HG02981 (cell line): ENCODE results near the gene ICAM1.
A peak's percentile ranks its signal among the peaks of the same experiment; 100 is the strongest.
"Not testable (repeated sequence)": the region's sequence is repeated elsewhere in the genome, so short reads cannot be mapped to it uniquely, and the experiment has no call there.

Experiments used
- ATAC-seq: cut with Tn5 transposase; IDR thresholded peaks from one replicate; pipeline ENCODE4 v1.9.1; 2021; ENCODE audit warnings: mild to moderate bottlenecking, moderate library complexity; ENCODE audit not compliant: unreplicated experiment

Gene ICAM1, protein sequence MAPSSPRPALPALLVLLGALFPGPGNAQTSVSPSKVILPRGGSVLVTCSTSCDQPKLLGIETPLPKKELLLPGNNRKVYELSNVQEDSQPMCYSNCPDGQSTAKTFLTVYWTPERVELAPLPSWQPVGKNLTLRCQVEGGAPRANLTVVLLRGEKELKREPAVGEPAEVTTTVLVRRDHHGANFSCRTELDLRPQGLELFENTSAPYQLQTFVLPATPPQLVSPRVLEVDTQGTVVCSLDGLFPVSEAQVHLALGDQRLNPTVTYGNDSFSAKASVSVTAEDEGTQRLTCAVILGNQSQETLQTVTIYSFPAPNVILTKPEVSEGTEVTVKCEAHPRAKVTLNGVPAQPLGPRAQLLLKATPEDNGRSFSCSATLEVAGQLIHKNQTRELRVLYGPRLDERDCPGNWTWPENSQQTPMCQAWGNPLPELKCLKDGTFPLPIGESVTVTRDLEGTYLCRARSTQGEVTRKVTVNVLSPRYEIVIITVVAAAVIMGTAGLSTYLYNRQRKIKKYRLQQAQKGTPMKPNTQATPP

GRCh38 chr19:10270616-10271394, at the start of gene ICAM1:
Gene ICAM1 (plus strand): TSS chr19:10271120. CDS start chr19:10271160, 40 bp downstream.
- peak; percentile 48 for ATAC-seq

- no peak for ATAC-seq
Measured at GRCh38 chr19:10222201-10222890, 48.6 kb upstream of the ICAM1 start.

DNA sequence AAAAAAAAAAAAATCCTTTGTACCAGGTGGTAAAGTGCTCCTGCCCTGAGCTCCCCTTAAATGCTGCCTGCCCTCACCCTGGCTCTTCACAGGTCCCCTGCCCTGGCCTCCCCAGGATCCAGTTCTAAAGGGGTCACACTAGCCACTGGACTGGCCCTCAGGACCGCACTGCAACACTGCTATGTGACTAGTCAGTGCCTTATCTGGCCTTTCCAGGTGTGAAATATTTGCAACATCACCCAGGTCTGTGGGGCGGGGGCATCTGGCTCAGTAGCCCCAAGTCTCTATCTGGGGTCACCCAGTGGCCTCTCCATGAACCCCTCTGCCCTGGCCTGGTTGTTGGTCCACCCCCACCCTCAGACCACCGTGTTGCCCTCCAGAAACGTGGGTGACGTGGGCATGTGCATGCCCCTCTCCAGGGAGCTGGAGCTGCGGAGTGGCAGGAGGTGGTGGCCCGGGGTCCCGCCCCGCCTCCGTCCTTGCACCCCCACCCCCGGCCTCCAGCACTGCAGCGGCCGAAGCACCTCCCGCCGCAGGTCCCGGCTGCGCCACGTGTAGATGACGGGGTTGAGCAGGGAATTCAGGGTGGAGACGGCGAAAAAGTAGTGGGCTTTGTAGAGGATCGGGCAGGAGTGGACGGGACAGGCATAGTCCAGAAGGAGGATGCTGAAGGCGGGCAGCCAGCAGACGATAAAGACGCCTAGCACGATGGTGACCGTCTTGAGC, 47.3 kb upstream of the ICAM1 start:
- no peak for ATAC-seq

GRCh38 chr19:10224337-10224736, 46.6 kb upstream of the ICAM1 start:
- ATAC-seq: no peak

GRCh38 chr19:10226021-10226375, 44.9 kb upstream of the ICAM1 start:
- ATAC-seq: no peak

DNA sequence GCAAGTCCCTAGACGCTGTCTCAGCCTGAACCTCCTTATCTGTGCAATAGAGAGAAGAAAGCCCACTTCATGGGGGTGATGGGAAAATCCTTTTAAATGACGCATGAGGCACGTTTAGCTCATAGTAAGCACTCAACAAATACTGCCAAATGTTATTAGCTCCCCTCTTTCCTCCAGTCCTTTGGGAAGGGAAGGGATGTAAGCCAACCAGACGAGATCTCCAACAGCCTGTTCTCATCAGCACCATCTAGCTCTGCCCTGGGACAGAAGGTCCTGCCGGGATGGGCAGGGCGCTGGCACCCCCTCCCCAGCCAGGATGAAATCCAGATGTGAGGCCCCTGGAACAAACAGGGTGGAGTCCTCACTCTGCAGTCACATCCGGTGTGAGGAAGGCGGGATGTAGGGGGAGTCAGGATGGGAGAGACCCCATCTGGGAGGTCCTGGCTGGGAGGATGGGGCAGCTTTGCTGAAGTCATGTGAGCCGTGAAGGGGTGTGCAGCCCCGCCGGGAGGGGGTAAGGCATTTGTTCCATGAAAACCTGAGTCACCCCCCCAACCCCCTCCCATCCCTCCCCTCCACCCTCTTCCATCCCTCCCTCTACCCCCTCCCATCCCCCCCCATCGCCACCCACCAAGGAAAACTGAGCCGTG, 44.4 kb upstream of the ICAM1 start:
- no peak for ATAC-seq

DNA sequence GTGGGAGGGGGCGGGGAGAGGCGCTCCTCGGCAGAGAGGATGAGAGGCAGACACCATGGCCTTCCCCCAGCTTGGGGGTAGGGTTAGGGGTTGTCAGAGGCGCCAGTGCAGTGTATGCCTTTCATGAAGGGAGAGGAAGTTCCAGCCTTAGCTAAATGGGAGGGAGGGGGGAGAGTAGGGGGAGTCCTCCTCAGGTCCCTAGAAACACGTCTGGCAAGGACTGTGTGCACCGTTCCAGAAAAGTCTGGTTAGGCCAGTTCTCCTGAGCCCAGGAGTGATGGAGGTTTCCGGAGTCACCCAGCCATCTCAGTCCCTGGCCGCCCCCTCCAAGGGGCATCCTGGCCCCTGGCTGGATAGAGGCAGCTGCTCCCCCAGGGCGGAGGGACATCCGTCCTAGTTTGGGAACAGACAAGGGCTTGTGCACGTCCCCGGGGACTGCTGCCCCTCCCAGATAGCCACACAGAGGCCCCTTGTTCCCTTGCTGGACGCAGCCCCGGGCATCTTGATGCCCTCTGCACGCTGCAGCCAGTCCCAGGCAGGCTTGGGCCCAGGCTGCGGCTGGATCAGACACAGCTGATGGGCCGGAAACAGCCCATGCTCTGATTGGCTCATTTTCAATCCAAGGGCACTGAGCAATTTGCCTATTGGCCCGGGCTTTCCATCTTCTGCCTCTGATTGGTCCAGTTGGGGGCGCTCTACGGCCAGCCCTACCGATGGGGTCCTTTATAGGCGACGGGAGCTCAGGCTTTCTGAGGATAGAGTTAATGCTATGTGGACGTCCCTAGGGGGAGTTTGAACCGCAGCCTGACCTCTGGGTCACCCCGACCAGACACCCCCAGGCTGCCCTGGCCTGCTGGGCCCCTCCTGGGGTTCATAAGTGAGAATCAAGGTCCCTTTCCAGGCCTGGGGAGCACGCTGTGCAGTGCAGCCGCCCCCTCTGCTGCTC, 43.6 kb upstream of the ICAM1 start:
- no peak for ATAC-seq

DNA sequence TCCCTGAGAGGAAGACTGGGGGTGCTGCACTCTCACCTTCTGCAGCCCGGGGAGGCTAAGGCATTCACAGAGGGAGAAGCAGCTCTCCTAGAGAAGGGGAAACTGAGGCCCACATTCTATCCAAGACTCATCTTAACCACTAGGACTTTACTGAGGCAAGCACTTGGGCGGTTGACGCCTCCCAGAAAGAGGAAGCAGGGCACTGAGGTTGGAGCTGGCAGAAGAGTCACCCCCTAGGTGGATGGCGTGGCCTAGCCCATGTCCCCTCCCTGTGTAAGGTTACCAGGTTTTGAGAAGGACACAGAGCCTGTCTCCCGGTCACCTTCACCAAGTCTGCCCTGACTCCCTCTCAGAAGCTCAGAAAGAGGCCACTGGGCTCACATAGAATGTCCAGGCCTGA, 42.5 kb upstream of the ICAM1 start:
- no peak for ATAC-seq

DNA sequence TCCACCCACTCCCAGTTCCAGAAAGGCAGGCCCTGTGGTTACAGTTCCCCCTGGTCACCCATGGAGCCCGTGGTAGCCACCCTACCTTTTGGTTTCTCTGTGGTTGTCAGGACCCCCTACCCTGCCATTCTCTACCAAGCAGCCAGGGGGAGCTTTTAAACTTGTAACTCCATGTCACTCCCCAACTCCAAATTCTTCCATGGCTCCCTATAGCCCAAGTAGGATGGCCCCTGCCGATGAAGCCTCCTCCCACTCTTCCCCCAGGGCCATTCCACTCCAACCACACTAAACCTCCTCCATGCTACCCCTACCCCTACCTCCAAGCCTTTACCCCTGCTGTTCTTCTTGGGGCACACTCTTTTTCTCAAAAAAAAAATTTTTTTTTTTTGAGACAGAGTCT, 42.0 kb upstream of the ICAM1 start:
- ATAC-seq: no peak

GRCh38 chr19:10230173-10230860, 40.6 kb upstream of the ICAM1 start:
- no peak for ATAC-seq

DNA sequence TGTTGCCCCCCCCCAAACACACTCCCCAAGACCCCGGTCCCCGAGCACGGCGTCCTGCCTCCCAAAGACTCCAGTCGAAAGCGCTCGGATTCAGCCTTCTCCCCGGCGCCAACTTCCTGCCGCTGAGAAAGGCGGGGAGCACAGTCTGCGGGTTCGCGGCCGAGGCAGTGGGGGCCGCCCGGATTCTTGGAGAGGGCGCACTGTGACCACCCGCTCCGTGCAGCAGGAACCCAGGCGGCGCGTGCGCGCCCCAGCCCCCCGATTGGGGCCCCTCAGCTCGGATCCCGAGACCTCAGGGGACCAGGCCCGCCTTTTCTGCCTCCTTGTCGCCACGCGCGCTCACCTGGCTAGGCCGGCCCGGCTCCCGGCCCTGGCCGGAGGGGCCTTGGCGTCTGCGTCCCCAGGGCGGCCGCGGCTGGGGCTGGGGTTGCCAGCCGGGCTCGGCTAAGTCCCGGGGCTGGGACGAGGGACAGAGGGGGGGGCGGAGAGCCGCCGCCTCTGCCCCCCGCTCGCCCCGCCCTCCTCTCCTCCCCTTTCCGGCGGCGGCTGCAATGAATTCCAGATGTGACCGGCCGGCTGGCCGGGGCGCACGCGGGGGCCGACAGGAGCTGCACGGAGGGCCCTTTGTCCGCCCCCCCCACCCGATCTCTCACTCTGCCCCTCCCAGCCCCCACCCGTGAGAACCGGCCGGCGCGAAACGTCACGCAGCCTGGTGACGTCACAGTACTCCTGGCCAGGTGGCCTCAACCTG, 39.9 kb upstream of the ICAM1 start, which contains the start of gene S1PR2:
Gene S1PR2, minus strand, starts transcription at position 471 of the 751 bp plus-strand sequence. CDS start 6,426 bp downstream, outside the sequence.
- ATAC-seq: no peak

DNA sequence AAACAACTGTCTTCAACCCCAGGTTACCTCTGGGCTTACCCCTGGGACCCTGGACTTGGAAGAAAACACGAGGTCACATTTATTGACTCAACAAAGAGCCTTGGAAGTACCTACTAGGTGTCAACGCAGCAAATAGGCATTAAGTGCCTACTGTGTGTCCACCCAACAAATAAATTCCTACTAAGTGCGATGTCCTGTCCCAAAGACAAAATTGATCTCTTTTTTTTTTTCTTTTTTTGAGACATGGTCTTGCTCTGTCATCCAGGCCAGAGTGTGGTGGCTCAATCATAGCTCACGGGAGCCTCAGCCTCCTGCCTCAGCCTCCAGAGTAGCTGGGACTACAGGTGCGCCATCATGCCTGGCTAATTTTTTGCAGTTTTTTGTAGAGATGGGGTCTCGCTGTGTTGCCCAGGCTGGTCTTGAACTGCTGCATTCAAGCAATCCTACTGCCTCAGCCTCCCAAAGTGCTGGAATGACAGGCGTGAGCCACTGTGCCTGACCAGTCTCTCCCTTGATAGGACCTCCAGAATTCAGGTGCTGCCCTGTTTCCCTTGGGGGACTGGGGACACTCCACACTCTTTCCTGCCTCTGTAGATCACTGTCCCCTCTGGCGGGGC, 39.2 kb upstream of the ICAM1 start:
- ATAC-seq: no peak

DNA sequence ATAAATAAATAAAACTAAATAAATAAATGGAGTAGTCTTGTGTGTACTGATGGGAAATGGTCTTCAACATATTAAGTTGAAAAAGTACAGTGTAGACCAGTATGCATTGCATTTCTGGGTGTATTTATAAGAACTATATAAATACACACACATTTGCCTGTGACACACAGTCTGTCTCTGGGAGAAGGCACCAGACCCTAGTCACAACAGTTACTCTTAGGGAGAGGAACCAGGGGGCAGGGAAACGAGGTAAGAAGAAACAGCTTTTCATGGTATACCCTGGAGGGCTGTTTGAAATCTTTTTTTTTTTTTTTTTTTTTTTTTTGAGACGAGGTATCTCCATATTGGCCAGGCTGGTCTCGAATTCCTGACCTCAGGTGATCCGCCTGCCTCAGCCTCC, 37.0 kb upstream of the ICAM1 start:
- no peak for ATAC-seq

- ATAC-seq: no peak
Measured at GRCh38 chr19:10235003-10235402, 35.9 kb upstream of the ICAM1 start.

GRCh38 chr19:10235409-10235808, 35.5 kb upstream of the ICAM1 start:
- not testable (repeated sequence) for ATAC-seq

DNA sequence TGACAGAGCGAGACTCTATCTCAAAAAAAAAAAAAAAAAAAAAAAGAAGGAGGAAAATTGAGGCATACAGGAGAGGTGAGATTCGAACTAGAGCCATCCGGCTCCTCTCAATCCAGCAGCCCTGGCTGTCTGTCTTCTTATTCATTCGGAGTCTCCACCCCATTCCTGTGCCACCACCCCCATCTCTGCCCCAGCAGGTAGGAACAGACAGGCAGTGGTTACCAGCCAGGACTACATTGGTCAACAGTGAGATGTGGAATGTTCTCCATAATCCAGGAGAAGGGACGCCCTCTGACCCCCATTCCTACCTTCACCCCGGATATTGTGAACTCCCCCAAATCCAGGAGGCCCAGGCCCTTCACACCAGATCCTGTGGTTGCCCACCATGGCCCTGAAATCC, 33.2 kb upstream of the ICAM1 start:
- ATAC-seq: no peak

- ATAC-seq: no peak
Measured at GRCh38 chr19:10238172-10238783, 32.6 kb upstream of the ICAM1 start.
